ENCODE data around the gene PSMC3. TPM values are rescaled to one million over a fixed set of nuclear protein-coding genes. Genes with fewer than 3 reads are reported as not detected.

The PSMC3 gene
- total RNA-seq, 1 experiment from 2014 or later, result 275 TPM

DNA sequence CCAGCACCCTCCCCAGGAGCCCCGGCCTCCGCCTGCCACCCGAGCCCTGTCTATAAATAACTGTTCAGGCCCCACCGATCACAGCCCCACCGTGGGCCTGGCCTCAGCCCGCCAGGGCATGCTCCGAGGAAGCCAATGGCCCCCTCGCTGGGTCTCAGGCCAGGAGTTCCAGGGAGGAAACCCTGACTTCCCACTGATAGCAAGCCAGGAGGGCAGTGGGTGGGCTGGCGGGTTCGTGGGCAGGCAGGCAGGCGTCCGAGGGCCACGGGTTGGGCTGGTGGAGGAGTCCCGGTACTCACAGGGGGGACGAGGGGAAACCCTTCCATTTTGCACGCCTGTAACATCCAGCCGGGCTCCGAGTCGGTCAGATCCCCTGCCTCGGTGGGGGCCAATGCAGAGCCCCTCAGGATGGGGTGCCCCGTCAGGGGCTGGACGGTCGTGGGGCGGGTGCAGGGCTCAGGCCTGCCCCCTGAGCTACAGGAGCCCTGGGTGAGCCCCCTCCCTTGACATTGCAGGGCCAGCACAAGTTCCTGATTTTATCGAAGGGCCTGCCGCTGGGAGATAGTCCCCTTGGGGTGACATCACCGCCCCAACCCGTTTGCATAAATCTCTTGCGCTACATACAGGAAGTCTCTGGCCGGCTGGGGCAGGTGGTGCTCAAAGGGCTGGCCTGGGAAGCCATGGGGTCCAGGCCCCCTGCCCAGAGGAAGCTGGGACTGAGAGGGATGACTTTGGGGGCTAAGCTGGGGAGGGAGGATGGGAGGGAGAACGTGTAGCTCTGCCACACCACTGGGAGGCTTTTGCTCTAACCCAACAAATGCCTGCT lies 48.0 kb downstream of the PSMC3 start, which contains the start of gene SPI1:
Gene SPI1, minus strand, starts transcription at position 538 of the 826 bp plus-strand sequence. Its CDS starts 194 bp downstream, at position 344.
- ATAC-seq (no peak), DNase-seq (no peak)
- ChIA-PET POLR2A (ENCODE audit: unreplicated experiment) (no interaction called here), CTCF (no interaction called here)
- H3K4me3 ChIP-seq (ENCODE audit: low read length), result no peak within 1 kb of the TSS
- no peak within 1 kb of the TSS for H2AFZ ChIP-seq (ENCODE audit: low read length)
- H3K9me2 ChIP-seq (replicated peaks; ENCODE audit: low read length), result no peaks in the 10 kb centered on the region
- no peaks in the 10 kb centered on the region for H3K27me3 ChIP-seq (ENCODE audit: low read length)
- no peak within 1 kb of the TSS for H3K27ac ChIP-seq (ENCODE audit: low read length)
- no TSS peak for BruUV-seq (replicated peaks)
- TF ChIP-seq EZH2 (IDR thresholded peaks at IDR 0.05; ENCODE audit: low read length, unreplicated experiment) (no peak), EZH2phosphoT487 (IDR thresholded peaks at IDR 0.05; ENCODE audit: borderline replicate concordance, low read length) (no peak)
- TF ChIP-seq, protein P1, sequence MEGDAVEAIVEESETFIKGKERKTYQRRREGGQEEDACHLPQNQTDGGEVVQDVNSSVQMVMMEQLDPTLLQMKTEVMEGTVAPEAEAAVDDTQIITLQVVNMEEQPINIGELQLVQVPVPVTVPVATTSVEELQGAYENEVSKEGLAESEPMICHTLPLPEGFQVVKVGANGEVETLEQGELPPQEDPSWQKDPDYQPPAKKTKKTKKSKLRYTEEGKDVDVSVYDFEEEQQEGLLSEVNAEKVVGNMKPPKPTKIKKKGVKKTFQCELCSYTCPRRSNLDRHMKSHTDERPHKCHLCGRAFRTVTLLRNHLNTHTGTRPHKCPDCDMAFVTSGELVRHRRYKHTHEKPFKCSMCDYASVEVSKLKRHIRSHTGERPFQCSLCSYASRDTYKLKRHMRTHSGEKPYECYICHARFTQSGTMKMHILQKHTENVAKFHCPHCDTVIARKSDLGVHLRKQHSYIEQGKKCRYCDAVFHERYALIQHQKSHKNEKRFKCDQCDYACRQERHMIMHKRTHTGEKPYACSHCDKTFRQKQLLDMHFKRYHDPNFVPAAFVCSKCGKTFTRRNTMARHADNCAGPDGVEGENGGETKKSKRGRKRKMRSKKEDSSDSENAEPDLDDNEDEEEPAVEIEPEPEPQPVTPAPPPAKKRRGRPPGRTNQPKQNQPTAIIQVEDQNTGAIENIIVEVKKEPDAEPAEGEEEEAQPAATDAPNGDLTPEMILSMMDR (conservative IDR thresholded peaks at IDR 0.05; ENCODE audit: low read depth, low read length), result no peak
- no peaks in the 10 kb centered on the region for H4K20me1 ChIP-seq (ENCODE audit: low read length)
- no peaks in the 10 kb centered on the region for H3F3A ChIP-seq (ENCODE audit: low read length, unreplicated experiment)
- H3K9me3 ChIP-seq (ENCODE audit: low read length), result no peaks in the 10 kb centered on the region
- H3K79me2 ChIP-seq (ENCODE audit: low read length), result no peaks in the 10 kb centered on the region
- H3K36me3 ChIP-seq (ENCODE audit: low read depth, low read length), result no peaks in the 10 kb centered on the region
- no peak within 1 kb of the TSS for H3K9ac ChIP-seq (ENCODE audit: low read length)
- H3K4me2 ChIP-seq (ENCODE audit: low read length), result no peak within 1 kb of the TSS
- peaks cover 9% of the 10 kb centered on the region; the same call in 1 of the 2 replicates for H3K4me1 ChIP-seq (ENCODE audit: insufficient read depth, low read length)
- intact Hi-C loops (cut with micrococcal nuclease), result no loop called here

DNA sequence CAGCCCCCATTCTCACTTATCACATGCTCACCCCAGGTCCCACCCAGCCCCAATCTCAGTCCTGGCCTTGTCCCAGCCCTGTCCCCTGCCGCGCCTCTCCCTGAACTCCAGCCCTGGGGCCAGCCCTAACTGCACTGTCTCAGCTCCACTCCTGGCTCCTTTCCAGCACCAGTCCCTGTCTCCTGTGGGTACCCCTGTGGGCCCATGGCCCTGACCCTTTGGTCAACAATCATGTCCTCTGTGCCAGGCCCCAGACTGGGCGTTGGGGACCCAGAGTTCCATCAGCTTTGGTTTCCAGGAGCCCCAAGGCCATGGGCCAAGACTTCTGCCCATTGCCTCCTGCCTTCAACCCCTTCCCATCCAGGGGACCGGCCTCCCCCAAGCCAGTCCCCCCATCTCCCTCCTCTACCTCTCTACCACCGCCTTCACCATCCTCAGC lies 48.6 kb downstream of the PSMC3 start:
- no peak for DNase-seq
- H4K20me1 ChIP-seq (ENCODE audit: low read length), result no peaks in the 10 kb centered on the region
- H3K9me3 ChIP-seq (ENCODE audit: low read length), result no peaks in the 10 kb centered on the region
- H3K4me1 ChIP-seq (ENCODE audit: insufficient read depth, low read length), result peaks cover 9% of the 10 kb centered on the region; the same call in 1 of the 2 replicates
- H3K4me3 ChIP-seq (ENCODE audit: low read length), result no peak overlapping the region
- BruUV-seq (replicated peaks), result no TSS peak
- intact Hi-C loops (cut with micrococcal nuclease), result no loop called here
- H3K9me2 ChIP-seq (replicated peaks; ENCODE audit: low read length), result no peaks in the 10 kb centered on the region
- no peak overlapping the region for H2AFZ ChIP-seq (ENCODE audit: low read length)
- ChIA-PET CTCF (no interaction called here), POLR2A (ENCODE audit: unreplicated experiment) (no interaction called here)
- no peaks in the 10 kb centered on the region for H3K27me3 ChIP-seq (ENCODE audit: low read length)
- TF ChIP-seq EZH2 (IDR thresholded peaks at IDR 0.05; ENCODE audit: low read length, unreplicated experiment) (no peak), EZH2phosphoT487 (IDR thresholded peaks at IDR 0.05; ENCODE audit: borderline replicate concordance, low read length) (no peak)
- TF ChIP-seq, protein P1 (conservative IDR thresholded peaks at IDR 0.05; ENCODE audit: low read depth, low read length), result no peak
- no peak for ATAC-seq
- H3K9ac ChIP-seq (ENCODE audit: low read length), result no peak overlapping the region
- H3F3A ChIP-seq (ENCODE audit: low read length, unreplicated experiment), result no peaks in the 10 kb centered on the region
- no peaks in the 10 kb centered on the region for H3K36me3 ChIP-seq (ENCODE audit: low read depth, low read length)
- no peaks in the 10 kb centered on the region for H3K79me2 ChIP-seq (ENCODE audit: low read length)
- H3K27ac ChIP-seq (ENCODE audit: low read length), result no peak overlapping the region
- H3K4me2 ChIP-seq (ENCODE audit: low read length), result no peak overlapping the region
